SH-SY5Y (cell line): ENCODE results near the gene PASK.

Source experiments
- GATA2 ChIP-seq: IDR thresholded peaks from 2 replicates; pipeline ENCODE4 v1.6.1; 2011; ENCODE audit warnings: mild to moderate bottlenecking, low read depth, low read length
- GATA3 ChIP-seq: IDR thresholded peaks from 2 replicates; pipeline ENCODE4 v1.6.1; 2011; ENCODE audit warnings: low read depth, mild to moderate bottlenecking, low read length, moderate library complexity

The PASK gene

GRCh38 chr2:241126771-241127202, 22.5 kb downstream of the PASK start:
- TF ChIP-seq GATA3 (no peak), GATA2 (no peak)

GRCh38 chr2:241126201-241126611, 23.1 kb downstream of the PASK start:
- TF ChIP-seq GATA3 (no peak), GATA2 (no peak)

- TF ChIP-seq GATA3 (no peak), GATA2 (no peak)
Observed at GRCh38 chr2:241125626-241126025, 23.6 kb downstream of the PASK start.

GRCh38 chr2:241123816-241124536, 25.3 kb downstream of the PASK start:
- TF ChIP-seq GATA2: no peak
- TF ChIP-seq GATA3: no peak

GRCh38 chr2:241122376-241123002, 26.8 kb downstream of the PASK start:
- TF ChIP-seq GATA2 (no peak), GATA3 (no peak)

- TF ChIP-seq GATA2: no peak
- TF ChIP-seq GATA3: no peak
Observed at GRCh38 chr2:241121008-241121407, 28.3 kb downstream of the PASK start.

- TF ChIP-seq GATA3: no peak
- TF ChIP-seq GATA2: no peak
Observed at GRCh38 chr2:241120440-241120839, 28.8 kb downstream of the PASK start.

GRCh38 chr2:241118737-241119505, 30.4 kb downstream of the PASK start:
- TF ChIP-seq GATA3: no peak
- TF ChIP-seq GATA2: no peak

- no peak for TF ChIP-seq GATA3
Observed at GRCh38 chr2:241116606-241117560, 32.4 kb downstream of the PASK start.

GRCh38 chr2:241115361-241115760, 33.9 kb downstream of the PASK start:
- TF ChIP-seq GATA2 (no peak), GATA3 (no peak)

- TF ChIP-seq GATA2: no peak
- TF ChIP-seq GATA3: no peak
Observed at GRCh38 chr2:241114836-241115235, 34.4 kb downstream of the PASK start.

- no peak for TF ChIP-seq GATA2
- no peak for TF ChIP-seq GATA3
Observed at GRCh38 chr2:241112592-241112991, 36.7 kb downstream of the PASK start.

- TF ChIP-seq GATA2 (no peak), GATA3 (no peak)
Observed at GRCh38 chr2:241112046-241112445, 37.2 kb downstream of the PASK start.

- TF ChIP-seq GATA3 (no peak), GATA2 (no peak)
Observed at GRCh38 chr2:241111440-241111805, 37.8 kb downstream of the PASK start.
